ENCODE results near the gene TESK2.
"Not testable (repeated sequence)": the region's sequence is repeated elsewhere in the genome, so short reads cannot be mapped to it uniquely, and the experiment has no call there.

TESK2 gene

DNA sequence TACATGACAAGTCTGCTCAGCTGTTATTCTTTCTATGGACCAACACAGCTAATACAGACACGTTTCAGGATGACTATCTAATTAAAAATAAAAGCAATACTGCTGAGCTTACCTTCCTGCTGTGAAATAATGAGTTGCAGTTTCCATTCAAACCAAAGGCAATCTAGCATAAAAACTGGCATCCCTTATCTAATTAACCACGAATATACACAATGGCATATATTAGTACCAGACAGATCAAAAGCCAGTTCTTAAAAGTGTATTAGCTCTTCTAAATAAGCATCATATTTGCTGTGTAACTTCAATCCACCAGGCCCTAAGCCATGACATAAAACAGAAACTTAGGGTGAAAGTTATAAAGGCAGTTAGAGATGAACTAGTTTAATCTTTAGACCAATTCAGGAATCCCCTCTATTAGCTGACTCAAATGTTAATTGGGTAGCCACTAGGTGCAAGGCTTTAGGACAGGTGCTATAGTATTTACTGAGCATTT is 20.6 kb downstream of the TESK2 start:
- no peak for DNase-seq

DNA sequence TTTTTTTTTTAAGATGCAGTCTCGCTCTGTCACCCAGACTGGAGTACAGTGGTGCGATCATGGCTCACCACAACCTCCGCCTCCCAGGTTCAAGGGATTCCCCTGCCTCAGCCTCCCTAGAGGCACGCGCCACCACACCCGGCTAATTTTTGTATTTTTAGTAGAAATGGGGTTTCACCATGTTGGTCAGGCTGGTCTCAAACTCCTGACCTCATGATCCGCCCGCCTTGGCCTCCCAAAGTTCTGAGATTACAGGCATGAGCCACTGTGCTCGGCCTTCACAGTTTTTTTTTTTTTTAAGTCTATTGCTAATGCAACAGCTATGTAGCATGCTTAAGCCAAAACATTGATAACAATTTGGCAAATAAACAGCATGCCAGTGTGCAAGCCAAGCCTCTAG is 23.6 kb downstream of the TESK2 start:
- not testable (repeated sequence) for DNase-seq

DNA sequence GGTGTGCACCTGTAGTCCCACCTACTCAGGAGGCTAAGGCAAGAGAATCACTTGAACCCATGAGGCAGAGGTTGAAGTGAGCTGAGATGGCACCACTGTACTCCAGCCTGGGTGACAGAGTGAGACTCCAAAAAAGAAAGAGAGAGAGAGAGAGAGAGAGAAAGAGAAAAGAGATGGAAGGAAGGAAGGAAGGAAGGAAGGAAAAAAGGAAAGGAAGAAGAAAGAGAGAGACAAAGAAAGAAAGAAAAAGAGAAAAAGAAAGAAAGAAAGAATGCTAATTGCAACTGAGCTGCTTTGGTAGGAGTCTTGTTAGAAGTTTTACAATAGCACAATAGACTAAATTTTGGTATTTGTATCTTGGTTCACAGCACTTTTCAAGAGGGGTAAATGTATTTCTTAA is 25.7 kb downstream of the TESK2 start:
- no peak for DNase-seq

DNA sequence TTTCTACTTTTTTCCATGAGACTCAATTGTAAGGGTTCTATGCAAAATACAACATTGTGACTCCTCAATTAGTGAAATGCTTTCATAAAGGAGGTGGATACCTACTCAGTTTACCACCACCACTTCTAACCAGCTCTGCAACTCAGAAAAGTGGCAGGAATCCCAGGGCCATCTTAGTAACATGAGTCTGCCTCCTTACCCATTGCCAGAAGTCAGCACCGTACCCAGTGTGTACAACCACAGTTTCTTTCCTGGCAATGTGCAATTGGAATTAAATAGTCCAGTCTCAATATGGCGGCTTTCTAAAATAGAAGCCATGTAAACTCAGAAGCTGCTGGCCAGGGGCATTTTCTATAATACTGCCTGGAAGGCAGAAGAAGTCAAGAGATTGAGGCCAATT is 32.1 kb downstream of the TESK2 start:
- no peak for DNase-seq

DNA sequence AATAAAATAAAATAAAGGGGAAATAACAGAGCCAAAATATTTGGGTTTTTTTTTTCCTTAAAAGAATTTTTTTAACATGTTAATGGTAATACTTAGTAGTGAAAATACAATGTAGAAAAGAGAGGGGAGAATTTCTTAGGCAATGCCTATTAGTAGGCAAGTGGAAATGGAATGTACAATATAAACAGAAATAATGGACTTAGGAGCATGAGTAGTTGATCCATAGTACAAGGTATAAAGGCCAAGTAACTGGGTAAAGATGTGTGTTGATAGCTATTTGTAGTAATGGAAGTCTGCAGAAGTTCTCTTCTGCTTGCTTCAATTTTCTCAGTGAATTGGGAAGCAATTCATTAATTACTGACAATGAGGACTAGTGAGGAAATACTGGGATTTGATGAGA is 34.4 kb downstream of the TESK2 start:
- DNase-seq = no peak

DNA sequence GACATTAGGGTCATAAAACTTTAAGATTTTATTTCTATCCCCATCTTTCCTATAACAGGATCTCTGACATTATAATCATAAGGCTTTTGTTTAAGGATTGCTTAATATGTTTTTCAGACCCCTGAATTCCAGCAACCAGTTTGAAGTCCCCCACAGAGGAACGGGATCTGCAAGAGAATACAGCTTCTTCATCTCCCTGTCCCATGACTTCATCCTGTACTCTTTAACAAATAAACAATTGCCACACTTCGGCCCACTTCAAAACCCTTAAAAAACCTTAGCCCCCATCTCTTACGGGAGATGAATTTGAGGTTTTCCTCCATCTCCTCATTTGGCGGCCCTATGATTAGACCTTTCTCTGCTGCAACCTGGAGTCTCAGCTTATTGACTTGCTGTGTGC is 35.8 kb downstream of the TESK2 start:
- no peak for DNase-seq

DNA sequence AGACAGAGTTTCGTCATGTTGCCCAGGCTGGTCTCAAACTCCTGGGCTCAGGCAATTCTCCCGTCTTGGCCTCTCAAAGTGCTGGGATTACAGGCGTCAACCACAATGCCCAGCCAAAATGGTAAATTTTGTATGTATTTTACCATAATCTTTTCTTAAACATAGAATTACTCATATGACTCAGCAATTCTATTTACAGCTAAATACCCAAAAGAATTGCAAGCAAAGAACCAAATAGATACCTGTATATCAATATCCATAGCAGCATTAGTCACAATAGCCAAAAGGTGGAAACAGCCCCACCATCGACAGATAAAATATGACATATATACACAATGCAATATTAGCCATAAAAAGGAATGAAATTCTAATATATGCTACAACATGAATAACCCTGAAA is 36.5 kb downstream of the TESK2 start:
- no peak for DNase-seq

DNA sequence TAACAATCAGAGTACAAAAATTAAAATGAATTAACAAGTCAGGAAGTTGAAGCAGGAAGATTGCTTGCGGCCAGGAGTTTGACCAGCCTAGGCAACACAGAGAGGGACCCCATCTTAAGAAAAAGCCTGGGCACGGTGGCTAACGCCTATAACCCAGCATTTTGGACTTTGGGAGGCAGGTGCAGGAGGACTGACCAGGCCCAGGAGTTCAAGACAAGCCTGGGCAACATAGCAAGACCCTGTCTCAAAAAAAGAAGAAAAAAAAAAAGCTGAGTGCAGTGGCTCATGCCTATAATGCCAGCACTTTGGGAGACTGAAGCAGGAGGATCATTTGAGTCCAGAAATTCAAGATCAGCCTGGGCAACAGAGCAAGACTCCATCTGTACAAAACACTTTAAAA is 38.5 kb downstream of the TESK2 start:
- DNase-seq = no peak

DNA sequence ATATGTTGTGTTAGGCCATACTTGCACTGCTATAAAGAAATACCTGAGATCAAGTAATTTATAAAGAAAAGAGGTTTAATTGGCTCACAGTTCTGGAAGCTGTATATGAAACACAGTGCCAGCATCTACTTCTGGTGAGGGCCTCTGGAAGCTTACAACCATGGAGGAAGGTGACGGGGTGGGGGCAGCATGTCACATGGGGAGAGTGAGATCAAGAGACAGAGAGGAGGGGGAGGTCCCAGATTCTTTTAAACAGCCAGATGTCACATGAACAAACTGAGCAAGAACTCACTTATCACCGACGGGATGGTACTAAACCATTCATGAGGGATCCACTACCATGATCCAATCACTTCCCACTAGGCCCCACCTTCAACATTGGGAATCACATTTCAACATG is 42.6 kb downstream of the TESK2 start:
- DNase-seq = no peak

DNA sequence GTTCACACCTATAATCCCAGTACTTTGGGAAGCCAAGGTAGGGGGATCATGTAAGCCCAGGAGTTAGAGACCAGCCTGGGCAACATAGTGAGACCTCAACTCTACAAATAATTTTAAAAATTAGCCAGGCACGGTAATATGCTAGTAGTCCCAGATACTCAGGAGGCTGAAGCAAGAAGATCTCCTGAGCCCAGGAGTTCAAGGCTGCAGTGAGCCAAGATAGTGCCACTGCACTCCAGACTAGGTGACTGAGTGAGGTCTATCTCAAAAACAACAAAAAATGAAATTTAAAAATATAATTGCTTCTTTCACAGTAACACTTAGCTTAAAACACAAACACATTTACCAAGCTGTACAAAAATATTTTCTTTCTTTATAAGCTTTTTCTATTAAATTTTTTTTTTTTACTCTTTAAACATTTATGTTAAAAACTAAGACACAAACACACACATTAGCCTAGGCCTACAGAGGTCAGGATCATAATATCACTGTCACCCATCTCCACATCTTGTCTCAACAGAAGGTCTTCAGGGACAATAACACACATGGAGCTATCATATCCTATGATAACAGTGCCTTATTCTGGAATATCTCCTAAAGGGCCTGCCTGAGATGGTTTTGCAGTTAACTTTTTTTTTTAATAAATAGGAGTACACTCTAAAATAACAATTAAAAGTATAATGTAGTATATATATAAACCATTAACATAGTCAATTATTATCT is 43.9 kb downstream of the TESK2 start:
- no peak for DNase-seq

DNA sequence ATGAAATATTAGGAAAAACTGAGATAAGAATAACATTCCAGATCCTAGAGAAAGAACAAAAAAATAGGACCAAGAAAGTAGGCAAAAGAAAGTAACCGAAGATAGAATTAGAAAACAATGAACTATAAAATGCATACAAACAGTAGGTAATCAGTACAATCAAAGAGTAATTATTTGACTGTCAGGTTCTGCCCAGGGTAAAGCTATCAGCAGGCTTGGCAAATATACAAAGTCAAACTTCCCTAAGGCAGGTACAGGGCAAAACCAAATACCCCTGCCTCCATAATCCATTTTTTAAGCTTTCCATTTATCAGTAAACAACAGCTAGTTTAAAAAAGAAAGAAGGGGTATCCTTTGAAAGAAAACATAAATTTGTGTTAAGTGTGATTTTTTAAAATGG is 44.4 kb downstream of the TESK2 start:
- DNase-seq = no peak

DNA sequence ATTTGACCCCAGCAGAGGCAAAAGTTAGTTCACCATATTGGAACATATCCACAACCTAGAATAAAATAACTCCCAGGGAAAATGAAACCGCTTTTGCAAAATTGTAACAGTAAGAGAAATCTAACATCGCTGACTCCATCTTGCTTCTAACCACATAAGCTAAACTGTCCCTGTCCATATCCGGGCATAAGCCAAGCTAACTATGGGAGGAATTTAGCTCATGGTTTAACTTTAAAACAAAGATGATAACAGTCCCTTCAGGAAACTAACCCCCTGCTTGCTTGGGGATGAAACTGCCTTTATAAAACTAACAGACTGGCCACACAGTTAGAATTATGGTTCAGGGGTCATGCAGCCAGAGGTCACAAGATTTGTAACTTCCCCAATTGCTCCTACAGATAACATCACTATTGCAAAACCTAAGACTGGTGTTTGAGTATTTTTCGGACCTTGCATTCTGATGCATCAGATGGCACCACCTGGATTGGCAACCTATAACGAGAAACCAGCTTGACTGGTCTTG is 46.3 kb downstream of the TESK2 start:
- no peak for DNase-seq

DNA sequence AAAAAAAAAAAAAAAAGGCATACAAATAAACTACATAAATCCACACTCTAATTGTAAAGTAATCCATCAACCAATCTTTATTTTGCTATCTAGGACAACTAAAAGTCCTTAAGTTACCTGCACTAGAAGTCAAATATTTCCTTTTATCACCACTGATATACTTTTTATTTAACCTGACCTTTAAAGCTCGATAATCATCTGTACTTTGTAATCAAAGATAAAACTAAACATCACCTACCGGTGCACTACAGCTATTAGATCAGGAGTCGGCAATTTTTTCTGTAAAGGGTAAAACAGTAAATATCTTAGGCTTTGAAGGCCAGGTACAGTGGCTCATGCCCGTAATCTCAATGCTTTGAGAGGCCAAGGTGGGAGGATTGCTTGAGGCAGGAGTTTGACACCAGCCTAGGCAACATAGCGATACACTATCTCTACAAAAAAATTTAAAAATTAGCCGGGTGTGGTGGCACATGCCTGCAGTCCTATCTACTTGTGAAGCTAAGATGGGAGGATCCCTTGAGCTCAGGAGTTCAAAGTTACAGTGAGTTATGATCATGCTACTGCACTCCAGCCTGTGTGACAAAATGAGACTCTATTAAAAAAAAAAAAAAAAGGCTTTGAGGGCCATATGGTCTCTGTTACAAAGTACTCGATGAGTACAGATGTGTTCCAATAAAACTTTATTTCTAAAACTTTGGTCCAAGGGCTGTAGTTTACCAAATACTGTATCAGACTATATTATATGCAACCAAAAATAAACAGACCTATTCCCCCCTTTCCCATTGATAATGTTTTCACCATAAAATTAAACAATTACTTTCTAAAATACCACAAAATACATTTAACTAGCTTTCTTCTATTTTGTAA is 47.1 kb downstream of the TESK2 start:
- DNase-seq = no peak

DNA sequence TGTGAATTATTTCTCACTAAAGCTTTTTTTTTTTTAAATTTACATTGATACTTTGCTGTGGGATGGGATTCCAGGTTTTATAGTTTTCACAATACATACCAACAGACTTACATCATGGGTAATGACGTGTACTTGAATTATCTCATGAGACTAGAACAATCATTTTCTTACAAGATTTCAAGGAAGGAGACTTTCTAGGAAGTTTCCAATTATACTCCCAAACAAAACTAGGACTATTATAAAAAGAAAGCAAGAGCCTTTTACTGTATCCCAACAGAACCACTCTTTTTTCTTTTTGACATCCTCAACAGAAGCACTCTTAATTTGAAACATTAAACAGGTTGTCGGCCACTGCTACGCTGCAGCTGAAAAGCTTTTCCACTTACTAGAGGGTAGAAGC is 48.7 kb downstream of the TESK2 start:
- no peak for DNase-seq

DNA sequence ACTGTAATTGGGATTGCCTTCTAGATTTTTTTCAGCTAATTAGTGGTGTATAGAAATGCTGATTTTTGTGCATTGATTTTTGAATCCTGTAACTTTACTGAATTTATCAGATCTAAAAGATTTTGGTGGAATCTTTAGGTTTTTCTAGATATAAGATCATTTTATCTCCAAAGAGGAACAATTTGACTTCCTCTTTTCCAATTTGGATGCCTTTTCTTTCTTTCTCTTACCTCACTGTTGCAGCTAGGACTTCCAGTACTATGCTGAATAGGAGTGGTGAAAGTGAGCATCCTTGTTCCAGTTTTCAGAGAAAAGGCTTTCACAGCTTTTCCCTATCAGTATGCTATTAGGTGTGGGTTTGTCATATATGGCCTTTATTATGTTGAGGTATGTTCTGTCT is 53.6 kb downstream of the TESK2 start:
- no peak for DNase-seq

DNA sequence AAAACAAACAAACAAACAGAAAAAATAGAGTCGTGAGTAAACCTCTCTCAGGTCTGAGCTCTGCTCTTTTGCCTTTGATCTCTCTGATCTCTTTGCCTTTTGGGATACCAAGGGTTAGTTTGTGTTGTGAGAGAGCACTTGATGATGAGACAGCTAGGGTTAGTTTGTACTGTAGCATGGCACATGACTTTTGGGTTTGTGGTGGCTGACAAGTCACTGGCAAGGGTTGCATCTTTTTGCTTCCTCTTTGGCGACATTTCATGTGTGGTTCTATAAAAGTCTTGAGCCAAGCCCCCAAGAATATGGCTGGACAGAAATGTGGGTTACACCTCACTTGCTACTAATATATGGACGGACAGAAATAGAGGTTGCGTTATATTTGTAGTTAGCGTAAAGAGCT is 60.5 kb downstream of the TESK2 start:
- no peak for DNase-seq

DNA sequence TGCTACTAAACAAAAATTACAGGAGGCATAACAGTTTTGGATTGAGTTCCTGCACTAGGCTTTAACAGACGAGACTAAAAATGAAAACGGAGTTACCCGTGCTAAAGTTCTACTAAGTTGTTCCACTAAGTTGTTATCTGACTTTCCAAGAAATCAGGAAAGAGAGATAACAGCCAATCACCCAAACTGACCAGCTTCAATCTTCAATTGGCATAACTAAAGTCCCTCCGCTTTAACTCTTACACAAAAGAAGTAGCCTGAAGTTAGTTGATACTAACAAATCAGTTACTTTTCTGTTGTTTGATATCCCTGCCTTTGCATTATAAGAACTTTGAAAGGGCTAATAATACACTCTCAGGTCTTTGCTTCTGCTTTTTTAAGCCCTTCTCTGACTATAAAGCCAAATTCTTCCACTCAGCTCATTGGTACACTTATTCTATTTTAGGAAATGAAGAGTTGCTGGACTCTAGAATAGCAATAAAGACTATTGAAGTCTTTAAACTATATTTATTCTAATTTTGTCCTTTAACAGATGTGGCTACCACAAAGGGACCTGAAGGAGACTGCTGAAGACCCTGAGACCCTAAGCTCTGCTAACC is 61.3 kb downstream of the TESK2 start:
- no peak for DNase-seq

DNA sequence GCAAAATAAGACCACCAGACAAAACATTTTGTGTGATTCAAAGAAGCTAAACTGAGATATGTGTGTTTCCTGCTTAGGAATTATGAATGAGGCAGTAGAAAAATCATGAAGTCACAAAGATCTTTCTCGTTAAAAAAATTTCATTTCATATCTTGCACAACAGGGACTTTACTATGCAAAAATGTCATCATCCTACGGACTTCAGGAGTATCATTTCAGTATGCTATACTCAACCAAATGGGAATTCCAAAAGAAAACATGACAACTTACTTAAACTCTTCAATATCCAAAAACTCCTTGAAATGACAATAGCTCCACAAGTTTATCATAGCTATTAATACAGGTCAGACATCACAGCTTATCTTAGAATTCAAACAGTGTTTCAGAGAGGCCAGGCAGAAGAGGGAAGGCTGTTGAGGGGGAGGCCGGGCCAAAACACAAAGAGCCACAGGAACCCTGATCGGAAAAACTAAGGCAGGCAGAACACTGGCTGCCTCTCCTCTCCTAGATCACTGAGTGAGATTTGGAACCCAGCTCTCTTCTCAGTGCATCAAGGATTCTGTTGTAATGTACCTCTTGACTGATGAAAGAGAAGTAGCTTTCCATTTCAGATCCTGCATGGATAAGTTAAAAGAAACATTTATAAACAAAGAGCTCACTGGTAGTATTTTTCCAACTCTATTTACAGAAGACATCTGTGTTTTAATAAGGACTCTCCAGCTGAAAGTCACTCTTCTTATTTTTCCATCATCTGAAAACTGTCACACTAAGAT is 66.9 kb downstream of the TESK2 start:
- no peak for DNase-seq

DNA sequence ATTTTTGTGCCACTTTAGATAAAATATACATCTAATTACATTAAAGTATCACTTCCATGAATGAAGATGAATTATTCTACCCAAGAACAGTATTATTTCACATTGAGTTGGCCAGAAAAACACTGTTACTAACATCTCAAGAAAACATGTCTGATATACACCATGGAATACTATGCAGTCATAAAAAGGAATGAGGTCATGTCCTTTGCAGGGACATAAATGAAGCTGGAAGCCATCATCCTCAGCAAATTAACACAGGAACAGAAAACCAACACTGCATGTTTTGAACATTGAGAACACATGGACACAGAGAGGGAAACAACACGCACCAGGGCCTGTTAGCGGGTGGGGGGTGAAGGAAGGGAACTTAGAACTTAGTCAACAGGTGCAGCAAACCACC is 69.0 kb downstream of the TESK2 start:
- DNase-seq = no peak

DNA sequence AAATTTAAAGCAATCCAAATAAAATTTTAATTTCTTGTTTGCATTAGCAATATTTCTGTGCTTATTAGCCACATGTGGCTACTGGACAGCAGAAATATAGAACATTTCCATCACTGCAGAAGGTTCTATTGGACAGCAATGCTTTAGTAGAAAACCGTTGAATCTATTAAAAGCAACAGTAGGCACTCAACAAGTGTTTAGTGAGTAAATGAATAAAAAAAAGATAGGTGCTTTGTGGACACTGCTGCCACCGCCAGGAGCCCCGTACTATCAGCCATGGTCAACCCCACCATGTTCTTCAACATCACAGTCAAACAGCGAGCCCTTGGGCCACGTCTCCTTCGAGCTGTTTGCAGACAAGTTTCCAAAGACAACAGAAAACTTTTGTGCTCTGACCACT is 76.2 kb downstream of the TESK2 start:
- DNase-seq = no peak

DNA sequence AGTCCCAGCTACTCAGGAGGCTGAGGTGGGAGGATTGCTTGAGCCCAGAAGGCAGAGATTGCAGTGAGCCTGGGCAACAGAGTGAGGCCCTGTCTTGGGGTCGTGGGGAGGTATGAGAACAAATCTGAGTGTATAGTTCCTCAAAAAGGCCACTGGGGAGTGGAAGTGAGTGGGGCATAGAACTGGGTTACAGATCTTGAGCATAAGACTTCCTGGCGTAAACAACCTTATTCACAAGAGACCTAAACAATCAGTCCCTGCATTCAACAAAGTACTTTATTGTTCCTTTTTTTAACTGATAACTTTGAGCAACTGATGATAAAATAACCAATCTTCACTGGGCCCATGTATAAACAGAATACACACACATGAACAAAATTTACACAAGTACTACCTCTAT is 78.1 kb downstream of the TESK2 start:
- no peak for DNase-seq

DNA sequence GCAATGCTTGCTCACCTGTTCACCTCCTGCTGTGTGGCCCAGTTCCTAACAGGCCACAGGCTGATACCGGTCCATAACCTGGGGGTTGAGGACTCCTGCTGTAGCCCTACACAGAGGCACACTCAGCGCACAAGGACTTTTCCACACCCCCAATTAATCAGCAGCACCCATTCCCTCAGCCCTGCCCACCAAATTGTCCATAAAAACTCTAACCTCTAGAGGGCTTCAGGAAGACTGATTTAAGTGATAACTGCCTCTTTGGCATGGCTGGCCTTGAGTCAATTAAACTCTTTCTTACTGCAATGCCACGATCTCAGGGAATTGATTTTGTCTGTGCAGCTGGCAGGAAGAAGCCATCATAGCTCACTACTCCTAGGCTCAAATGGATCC is 79.5 kb downstream of the TESK2 start:
- no peak for DNase-seq
